Stimulated activated CD4-positive, alpha-beta T cell treated with anti-CD3 and anti-CD28 coated beads, Interleukin-15, amount 100 ng/mL, for 1 hour (primary cell): ENCODE data around the gene RAB9B.

ENCODE experiments used
- DNase-seq, 2 donors: peaks; one replicate each; pipeline ENCODE4 v3.0.0-alpha.2; 2020; ENCODE audit warnings: low read depth in 1 of 2, low spot score in 1 of 2

The RAB9B gene

GRCh38 chrX:103773445-103773844 lies 58.6 kb downstream of the RAB9B start:
- no peak for DNase-seq
